MM.1S (cell line): ENCODE data around the gene POC1A.

Experiments
- DNase-seq: peaks from one replicate; pipeline ENCODE4 v3.0.0-alpha.2; 2015
- H2AFZ ChIP-seq: fragments of 300-600 bp; sonication (generic); 2 replicates; pipeline ENCODE4 v1.6.0; 2016; ENCODE audit warnings: antibody characterized with exemption, low read length
- H3F3A ChIP-seq: fragments of 300-600 bp; sonication (generic); 2 replicates; pipeline ENCODE4 v1.6.1; 2016; ENCODE audit warnings: mild to moderate bottlenecking, antibody characterized with exemption, low read length, moderate library complexity, mixed read lengths; ENCODE audit not compliant: insufficient read depth
- H3K27ac ChIP-seq: fragments of 300-600 bp; sonication (generic); 2 replicates; pipeline ENCODE4 v1.5.1; 2016; ENCODE audit warnings: mild to moderate bottlenecking, low read length
- H3K27me3 ChIP-seq: fragments of 300-600 bp; sonication (generic); replicated peaks from 2 replicates; pipeline ENCODE4 v1.6.0; 2016; ENCODE audit warnings: low read length; ENCODE audit not compliant: insufficient read depth
- H3K36me3 ChIP-seq: fragments of 300-600 bp; sonication (generic); replicated peaks from 2 replicates; pipeline ENCODE4 v1.6.1; 2016; ENCODE audit warnings: mild to moderate bottlenecking, low read length, mixed read lengths; ENCODE audit not compliant: insufficient read depth
- H3K4me1 ChIP-seq: fragments of 300-600 bp; sonication (generic); 2 replicates; pipeline ENCODE4 v1.6.1; 2016; ENCODE audit warnings: low read length, mixed read lengths
- H3K4me2 ChIP-seq: fragments of 300-600 bp; sonication (generic); 2 replicates; pipeline ENCODE4 v1.6.0; 2016; ENCODE audit warnings: low read depth, low read length
- H3K4me3 ChIP-seq: fragments of 300-600 bp; sonication (generic); 2 replicates; pipeline ENCODE4 v1.5.1; 2016; ENCODE audit warnings: low read length, mixed read lengths
- H3K79me2 ChIP-seq: fragments of 300-600 bp; sonication (generic); 2 replicates; pipeline ENCODE4 v1.6.1; 2016; ENCODE audit warnings: mixed run types, low read length, mixed read lengths
- H3K9ac ChIP-seq: fragments of 300-600 bp; sonication (generic); 2 replicates; pipeline ENCODE4 v1.6.1; 2016; ENCODE audit warnings: low read length, mixed read lengths
- H3K9me2 ChIP-seq: fragments of 300-600 bp; sonication (generic); replicated peaks from 2 replicates; pipeline ENCODE4 v1.6.1; 2016; ENCODE audit warnings: mild to moderate bottlenecking, low read length, mixed read lengths; ENCODE audit not compliant: insufficient read depth
- H3K9me3 ChIP-seq: fragments of 300-600 bp; sonication (generic); replicated peaks from 2 replicates; pipeline ENCODE4 v1.6.1; 2016; ENCODE audit warnings: mild to moderate bottlenecking, low read length, mixed read lengths; ENCODE audit not compliant: insufficient read depth
- H4K20me1 ChIP-seq: fragments of 300-600 bp; sonication (generic); 2 replicates; pipeline ENCODE4 v1.6.1; 2016; ENCODE audit warnings: mild to moderate bottlenecking, low read length, moderate library complexity, mixed read lengths; ENCODE audit not compliant: insufficient read depth
- CTCF ChIP-seq: fragments of 300-600 bp; sonication (generic); IDR thresholded peaks from 2 replicates; pipeline ENCODE4 v1.5.1; 2016; ENCODE audit warnings: antibody characterized with exemption, low read length, mixed read lengths
- EZH2 ChIP-seq: fragments of 300-600 bp; sonication (generic); optimal IDR thresholded peaks from 2 replicates; pipeline ENCODE3; 2017; ENCODE audit warnings: low read depth, mild to moderate bottlenecking, antibody characterized with exemption, low read length, mixed read lengths
- EZH2phosphoT487 ChIP-seq: fragments of 300-600 bp; sonication (generic); IDR thresholded peaks from 2 replicates; pipeline ENCODE4 v1.6.1; 2018; ENCODE audit warnings: antibody characterized with exemption, low read length

Gene POC1A

GRCh38 chr3:52110502-52110901 lies 43.7 kb downstream of the POC1A start:
- Histone ChIP-seq H3F3A (no peaks in the 10 kb centered on the region), H3K9ac (no peak overlapping the region), H3K27me3 (no peaks in the 10 kb centered on the region), H4K20me1 (no peaks in the 10 kb centered on the region), H3K27ac (no peak overlapping the region), H3K4me2 (no peak overlapping the region), H3K36me3 (no peaks in the 10 kb centered on the region), H3K9me2 (no peaks in the 10 kb centered on the region), H3K4me3 (no peak overlapping the region), H3K9me3 (no peaks in the 10 kb centered on the region), H3K4me1 (0 out of 2 replicates have a peak, but pooled peaks cover under 1% of the 10 kb centered on the region), H3K79me2 (no peaks in the 10 kb centered on the region), H2AFZ (no peak overlapping the region)
- no peak for DNase-seq
- TF ChIP-seq EZH2: no peak
- no peak for TF ChIP-seq EZH2phosphoT487
- TF ChIP-seq CTCF: no peak

GRCh38 chr3:52109611-52110301 lies 44.5 kb downstream of the POC1A start:
- Histone ChIP-seq H2AFZ (no peak overlapping the region), H3K36me3 (no peaks in the 10 kb centered on the region), H3K4me3 (no peak overlapping the region), H3K9me3 (no peaks in the 10 kb centered on the region), H3K27ac (no peak overlapping the region), H3K9me2 (no peaks in the 10 kb centered on the region), H3K4me2 (no peak overlapping the region), H3F3A (no peaks in the 10 kb centered on the region), H3K27me3 (no peaks in the 10 kb centered on the region), H4K20me1 (no peaks in the 10 kb centered on the region), H3K9ac (no peak overlapping the region), H3K4me1 (0 out of 2 replicates have a peak, but pooled peaks cover 6% of the 10 kb centered on the region), H3K79me2 (no peaks in the 10 kb centered on the region)
- DNase-seq: no peak
- TF ChIP-seq EZH2phosphoT487: no peak
- TF ChIP-seq EZH2: no peak
- TF ChIP-seq CTCF: no peak

GRCh38 chr3:52108302-52109232 lies 45.7 kb downstream of the POC1A start:
- Histone ChIP-seq H4K20me1 (no peaks in the 10 kb centered on the region), H3K4me3 (no peak overlapping the region), H3K4me2 (no peak overlapping the region), H2AFZ (no peak overlapping the region), H3K4me1 (0 out of 2 replicates have a peak, but pooled peaks cover 6% of the 10 kb centered on the region), H3K9ac (no peak overlapping the region), H3K9me3 (no peaks in the 10 kb centered on the region), H3K9me2 (no peaks in the 10 kb centered on the region), H3K79me2 (no peaks in the 10 kb centered on the region), H3K36me3 (no peaks in the 10 kb centered on the region), H3F3A (no peaks in the 10 kb centered on the region), H3K27me3 (no peaks in the 10 kb centered on the region), H3K27ac (no peak overlapping the region)
- TF ChIP-seq EZH2phosphoT487 (no peak), CTCF (no peak), EZH2 (no peak)
- no peak for DNase-seq
